HEK293 (cell line): ENCODE results near the gene VANGL1.

Source experiments
- CTCF ChIP-seq: fragments of 450-650 bp; formaldehyde crosslinking; IDR thresholded peaks from 2 replicates; pipeline ENCODE4 v1.5.1; 2016; ENCODE audit warnings: missing biosample characterization, missing genetic modification characterization
- PATZ1 ChIP-seq: fragments of 450-650 bp; formaldehyde crosslinking; IDR thresholded peaks from 2 replicates; pipeline ENCODE4 v1.5.1; 2016; ENCODE audit warnings: missing biosample characterization, missing genetic modification characterization
- REST ChIP-seq: fragments of 450-650 bp; formaldehyde crosslinking; IDR thresholded peaks from 2 replicates; pipeline ENCODE4 v1.5.1; 2016; ENCODE audit warnings: missing biosample characterization, missing genetic modification characterization
- SCRT2 ChIP-seq: fragments of 450-650 bp; formaldehyde crosslinking; IDR thresholded peaks from 2 replicates; pipeline ENCODE4 v1.5.1; 2016; ENCODE audit warnings: missing biosample characterization, missing genetic modification characterization
- ZBTB7A ChIP-seq: fragments of 450-650 bp; formaldehyde crosslinking; IDR thresholded peaks from 2 replicates; pipeline ENCODE4 v1.5.1; 2016; ENCODE audit warnings: low read depth, missing biosample characterization, missing genetic modification characterization
- ZNF18 ChIP-seq: fragments of 450-650 bp; formaldehyde crosslinking; IDR thresholded peaks from 2 replicates; pipeline ENCODE4 v1.5.1; 2016; ENCODE audit warnings: missing biosample characterization, missing genetic modification characterization
- ZNF311 ChIP-seq: fragments of 450-650 bp; formaldehyde crosslinking; IDR thresholded peaks from 2 replicates; pipeline ENCODE4 v1.5.1; 2017; ENCODE audit warnings: missing biosample characterization, missing genetic modification characterization, borderline replicate concordance
- ZNF549 ChIP-seq: fragments of 450-650 bp; IDR thresholded peaks from 2 replicates; pipeline ENCODE4 v1.5.1; 2018; ENCODE audit warnings: missing biosample characterization, missing genetic modification characterization, mild to moderate bottlenecking, inconsistent platforms, moderate library complexity
- ZNF558 ChIP-seq: fragments of 450-650 bp; formaldehyde crosslinking; IDR thresholded peaks from 2 replicates; pipeline ENCODE4 v1.5.1; 2016; ENCODE audit warnings: missing biosample characterization, missing genetic modification characterization
- ZNF580 ChIP-seq: fragments of 450-650 bp; formaldehyde crosslinking; IDR thresholded peaks from 2 replicates; pipeline ENCODE4 v1.5.1; 2016; ENCODE audit warnings: missing biosample characterization, missing genetic modification characterization

GRCh38 chr1:115697619-115698018 is 55.8 kb downstream of the VANGL1 start:
- TF ChIP-seq CTCF (tag by site-specific recombination) (no peak), ZBTB7A (tag by site-specific recombination) (no peak), ZNF580 (tag by site-specific recombination) (no peak), ZNF311 (tag by site-specific recombination) (no peak), SCRT2 (tag by site-specific recombination) (no peak), REST (tag by site-specific recombination) (no peak), PATZ1 (tag by site-specific recombination) (no peak), ZNF558 (no peak), ZNF549 (tag by site-specific recombination) (no peak), ZNF18 (tag by site-specific recombination) (no peak)
